ENCODE measurements around the gene COL15A1. TPM values are rescaled to one million over a fixed set of nuclear protein-coding genes. Genes with fewer than 3 reads are reported as not detected.

Gene COL15A1
- total RNA-seq, 4 donors from 2014 or later, result 134 to 256 (median 145) TPM

GRCh38 chr9:99027443-99027842, 83.7 kb downstream of the COL15A1 start:
- H3K36me3 ChIP-seq, result peaks cover 34 to 64% (median 47%) of the 10 kb centered on the region in 4 donors
- H3K4me3 ChIP-seq, result no peak overlapping the region
- H3K27me3 ChIP-seq, result no peaks in the 10 kb centered on the region
- no peaks in the 10 kb centered on the region for H3K9me3 ChIP-seq
- intact Hi-C loops (cut with DNase I), result no loop called here
- DNase-seq (ENCODE audit: extremely low spot score), result no peak
- TF ChIP-seq EP300 (IDR thresholded peaks at IDR 0.05) (no peak), CTCF (IDR thresholded peaks at IDR 0.05) (no peak), POLR2AphosphoS5 (IDR thresholded peaks at IDR 0.05) (no peak), POLR2A (IDR thresholded peaks at IDR 0.05; ENCODE audit: low read depth) (no peak)
- H3K27ac ChIP-seq (replicated peaks in 1 of 4), result no peak overlapping the region
- peaks cover 0 to 38% (median 29%) of the 10 kb centered on the region in 4 donors for H3K4me1 ChIP-seq
- 74% methylated on average over 1 of the region's 1 CpG for WGBS

DNA sequence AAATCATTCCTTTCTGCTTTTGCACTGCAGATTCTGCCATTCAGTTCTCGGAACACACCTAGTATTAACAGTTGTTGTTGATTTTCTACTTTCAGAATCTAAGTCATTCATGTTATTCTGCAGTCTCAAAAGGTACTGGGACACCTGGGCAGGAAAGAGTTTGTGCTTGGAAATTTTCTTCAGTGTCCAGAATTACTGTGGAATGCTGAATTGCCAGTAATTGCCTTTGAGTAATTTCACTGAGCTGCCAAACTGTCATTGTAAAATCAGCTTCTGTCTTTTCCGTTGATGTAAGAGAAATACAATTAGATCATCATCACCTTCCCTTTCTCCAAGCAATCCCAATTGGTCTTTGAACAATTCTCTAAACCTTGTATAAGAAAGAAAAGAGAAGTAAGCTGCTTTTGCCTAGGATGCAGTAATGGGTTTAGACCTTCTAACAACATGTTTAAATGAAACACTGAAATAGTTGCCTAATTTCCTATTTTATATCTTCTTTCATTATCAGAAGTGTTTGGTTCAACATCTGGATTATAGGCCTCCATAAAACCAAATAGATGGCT, 85.5 kb downstream of the COL15A1 start:
- peaks cover 0 to 23% (median 14%) of the 10 kb centered on the region in 4 donors for H3K4me1 ChIP-seq
- no peaks in the 10 kb centered on the region for H3K9me3 ChIP-seq
- no peak for DNase-seq (ENCODE audit: extremely low spot score)
- intact Hi-C loops (cut with DNase I), result no loop called here
- TF ChIP-seq POLR2AphosphoS5 (IDR thresholded peaks at IDR 0.05) (no peak), POLR2A (IDR thresholded peaks at IDR 0.05; ENCODE audit: low read depth) (no peak), CTCF (IDR thresholded peaks at IDR 0.05) (no peak), EP300 (IDR thresholded peaks at IDR 0.05) (no peak)
- H3K27me3 ChIP-seq, result no peaks in the 10 kb centered on the region
- H3K4me3 ChIP-seq, result no peak overlapping the region
- peaks cover 24 to 59% (median 36%) of the 10 kb centered on the region in 4 donors for H3K36me3 ChIP-seq
- peak overlapping the region; percentile 34 to 73 (median 66) for H3K27ac ChIP-seq (replicated peaks in 1 of 4)
- WGBS, result 63% methylated on average over 2 of the region's 2 CpGs

- peak in 1 of 2 donors; percentile 66 for TF ChIP-seq POLR2AphosphoS5 (IDR thresholded peaks at IDR 0.05)
- TF ChIP-seq POLR2A (IDR thresholded peaks at IDR 0.05; ENCODE audit: low read depth), result no peak
- no peak for TF ChIP-seq CTCF (IDR thresholded peaks at IDR 0.05)
- no peak for TF ChIP-seq EP300 (IDR thresholded peaks at IDR 0.05)
- no peaks in the 10 kb centered on the region for H3K27me3 ChIP-seq
- WGBS, result 43% methylated on average over 3 of the region's 3 CpGs
- DNase-seq (ENCODE audit: extremely low spot score), result no peak
- peak overlapping the region; percentile 34 to 73 (median 66) for H3K27ac ChIP-seq (replicated peaks in 1 of 4)
- intact Hi-C loops (cut with DNase I), result no loop called here
- H3K4me1 ChIP-seq, result peaks cover 0 to 23% (median 14%) of the 10 kb centered on the region in 4 donors
- peaks cover 18 to 57% (median 36%) of the 10 kb centered on the region in 4 donors for H3K36me3 ChIP-seq
- no peaks in the 10 kb centered on the region for H3K9me3 ChIP-seq
- no peak overlapping the region for H3K4me3 ChIP-seq
Observed at GRCh38 chr9:99030092-99030511, 86.4 kb downstream of the COL15A1 start.

DNA sequence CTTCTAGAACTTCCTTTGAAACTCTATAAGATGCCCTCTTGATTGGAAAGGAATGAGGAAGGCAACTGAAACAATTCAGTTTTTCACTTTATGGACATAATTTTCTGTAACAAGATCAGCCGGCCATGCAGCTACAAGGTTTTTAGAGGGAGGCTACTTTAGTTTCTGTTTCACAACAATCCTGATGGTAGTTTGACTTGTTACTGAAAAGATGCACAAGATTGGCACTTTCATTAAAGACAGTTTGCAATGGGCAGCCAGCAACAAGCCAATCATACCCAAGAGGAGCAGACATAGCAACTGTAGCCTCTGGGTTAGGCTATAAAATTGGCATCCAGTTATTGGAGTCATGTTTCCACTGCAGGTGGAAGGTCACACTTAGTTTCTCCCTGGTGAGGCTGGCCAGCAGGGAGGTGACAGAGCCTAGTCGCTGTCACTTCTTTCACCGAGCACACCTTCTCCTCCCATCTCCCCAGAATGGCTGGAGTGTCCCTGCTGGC, 87.0 kb downstream of the COL15A1 start:
- Histone ChIP-seq H3K36me3 (peaks cover 20 to 57% (median 36%) of the 10 kb centered on the region in 4 donors), H3K9me3 (no peaks in the 10 kb centered on the region), H3K27me3 (no peaks in the 10 kb centered on the region), H3K27ac (replicated peaks in 1 of 4) (peak overlapping the region; percentile 34 to 73 (median 66)), H3K4me1 (peaks cover 0 to 23% (median 14%) of the 10 kb centered on the region in 4 donors), H3K4me3 (no peak overlapping the region)
- WGBS, result 74% methylated on average over 3 of the region's 3 CpGs
- intact Hi-C loops (cut with DNase I), result no loop called here
- TF ChIP-seq EP300 (IDR thresholded peaks at IDR 0.05) (no peak), POLR2A (IDR thresholded peaks at IDR 0.05; ENCODE audit: low read depth) (no peak), CTCF (IDR thresholded peaks at IDR 0.05) (no peak), POLR2AphosphoS5 (IDR thresholded peaks at IDR 0.05) (no peak)
- DNase-seq (ENCODE audit: extremely low spot score), result no peak

All from esophagus muscularis mucosa (tissue), 4 donors.